Measurements from ENCODE around the gene TUFT1. TPM values are rescaled to one million over a fixed set of nuclear protein-coding genes. Genes with fewer than 3 reads are reported as not detected.

Gene TUFT1
- total RNA-seq, 2 experiments from 2014 or later, result 0.06 to 0.13 TPM

DNA sequence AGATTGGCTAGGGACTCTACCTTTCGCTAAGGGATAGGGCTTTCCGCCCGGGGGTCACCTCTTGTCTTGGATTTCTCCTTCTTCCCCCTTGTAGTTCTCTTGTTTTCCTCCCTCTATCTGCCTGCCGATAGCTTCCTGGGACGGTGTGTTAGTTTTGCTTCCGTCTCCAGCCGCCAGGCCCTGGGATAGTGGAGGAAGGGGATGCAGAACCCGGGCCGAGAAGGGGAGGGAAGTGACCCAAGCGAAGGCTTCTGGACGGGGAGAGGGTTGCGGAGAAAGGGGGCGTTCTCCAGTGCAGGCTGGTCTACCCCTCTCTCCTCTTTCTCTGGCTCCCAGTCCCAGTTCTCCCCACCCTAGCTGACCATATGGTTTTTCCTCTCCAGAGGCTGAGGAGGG is 871 bp downstream of the TUFT1 start:
- Histone ChIP-seq H2AFZ (ENCODE audit: low read length) (no peak overlapping the region), H3K4me3 (ENCODE audit: low read depth, low read length, poor library complexity, severe bottlenecking) (no peak overlapping the region), H3K36me3 (ENCODE audit: insufficient read depth, low read length) (no peaks in the 10 kb centered on the region), H3K27ac (ENCODE audit: low read depth, low read length, poor library complexity, severe bottlenecking) (no peak overlapping the region), H3K79me2 (ENCODE audit: insufficient read depth, low read depth, low read length) (no peaks in the 10 kb centered on the region), H3K9me3 (ENCODE audit: low read length) (no peaks in the 10 kb centered on the region), H3K9me2 (ENCODE audit: insufficient read depth, low read length) (no peaks in the 10 kb centered on the region), H3K4me1 (ENCODE audit: insufficient read depth, low read length, poor library complexity, severe bottlenecking) (no peaks in the 10 kb centered on the region), H4K20me1 (ENCODE audit: insufficient read depth, low read length) (no peaks in the 10 kb centered on the region), H3K4me2 (ENCODE audit: low read length) (peak overlapping the region; percentile 14; the same call in 1 of the 2 replicates)
- POLR2A ChIA-PET, result interaction anchor here (0.8 kb wide), 1 partner anchor 36 kb away, joined by 3 read pairs; no protein-coding TSS in a partner anchor
- intact Hi-C loops (cut with micrococcal nuclease; ENCODE audit: unreplicated experiment), result no loop called here
- TF ChIP-seq EZH2phosphoT487 (IDR thresholded peaks at IDR 0.05; ENCODE audit: borderline replicate concordance, low read depth, low read length) (no peak), CTCF (conservative IDR thresholded peaks at IDR 0.05; ENCODE audit: low read length) (no peak)
- DNase-seq (ENCODE audit: low spot score), result no peak
- CTCF ChIA-PET (ENCODE audit: unreplicated experiment), result no interaction called here
- BruUV-seq (replicated peaks), result no TSS peak

- BruUV-seq (replicated peaks), result no TSS peak
- ChIA-PET POLR2A (interaction anchor here (0.6 to 0.8 kb wide), 2 partner anchors 11 to 37 kb away, joined by 3 read pairs; no protein-coding TSS in a partner anchor), CTCF (ENCODE audit: unreplicated experiment) (no interaction called here)
- TF ChIP-seq CTCF (conservative IDR thresholded peaks at IDR 0.05; ENCODE audit: low read length) (no peak), EZH2phosphoT487 (IDR thresholded peaks at IDR 0.05; ENCODE audit: borderline replicate concordance, low read depth, low read length) (no peak)
- H3K9me2 ChIP-seq (ENCODE audit: insufficient read depth, low read length), result no peaks in the 10 kb centered on the region
- H2AFZ ChIP-seq (ENCODE audit: low read length), result no peak overlapping the region
- H4K20me1 ChIP-seq (ENCODE audit: insufficient read depth, low read length), result no peaks in the 10 kb centered on the region
- no peak overlapping the region for H3K4me3 ChIP-seq (ENCODE audit: low read depth, low read length, poor library complexity, severe bottlenecking)
- no peaks in the 10 kb centered on the region for H3K4me1 ChIP-seq (ENCODE audit: insufficient read depth, low read length, poor library complexity, severe bottlenecking)
- H3K9me3 ChIP-seq (ENCODE audit: low read length), result no peaks in the 10 kb centered on the region
- DNase-seq (ENCODE audit: low spot score), result no peak
- no peak overlapping the region for H3K4me2 ChIP-seq (ENCODE audit: low read length)
- H3K79me2 ChIP-seq (ENCODE audit: insufficient read depth, low read depth, low read length), result no peaks in the 10 kb centered on the region
- no peaks in the 10 kb centered on the region for H3K36me3 ChIP-seq (ENCODE audit: insufficient read depth, low read length)
- intact Hi-C loops (cut with micrococcal nuclease; ENCODE audit: unreplicated experiment), result no loop called here
- H3K27ac ChIP-seq (ENCODE audit: low read depth, low read length, poor library complexity, severe bottlenecking), result no peak overlapping the region
These were observed 1.6 kb downstream of the TUFT1 start for GRCh38 chr1:151541752-151542151.

GRCh38 chr1:151542710-151543129 is 2.6 kb downstream of the TUFT1 start:
- ChIA-PET CTCF (ENCODE audit: unreplicated experiment) (no interaction called here), POLR2A (interaction anchor here (0.6 kb wide), 1 partner anchor 10 kb away, joined by 3 read pairs; no protein-coding TSS in a partner anchor)
- intact Hi-C loops (cut with micrococcal nuclease; ENCODE audit: unreplicated experiment), result no loop called here
- H3K9me2 ChIP-seq (ENCODE audit: insufficient read depth, low read length), result no peaks in the 10 kb centered on the region
- H2AFZ ChIP-seq (ENCODE audit: low read length), result no peak overlapping the region
- no peak overlapping the region for H3K27ac ChIP-seq (ENCODE audit: low read depth, low read length, poor library complexity, severe bottlenecking)
- no peaks in the 10 kb centered on the region for H3K4me1 ChIP-seq (ENCODE audit: insufficient read depth, low read length, poor library complexity, severe bottlenecking)
- H3K4me2 ChIP-seq (ENCODE audit: low read length), result no peak overlapping the region
- no peaks in the 10 kb centered on the region for H3K36me3 ChIP-seq (ENCODE audit: insufficient read depth, low read length)
- no TSS peak for BruUV-seq (replicated peaks)
- no peak for TF ChIP-seq CTCF (conservative IDR thresholded peaks at IDR 0.05; ENCODE audit: low read length)
- no peak for TF ChIP-seq EZH2phosphoT487 (IDR thresholded peaks at IDR 0.05; ENCODE audit: borderline replicate concordance, low read depth, low read length)
- DNase-seq (ENCODE audit: low spot score), result no peak
- no peaks in the 10 kb centered on the region for H3K79me2 ChIP-seq (ENCODE audit: insufficient read depth, low read depth, low read length)
- H3K4me3 ChIP-seq (ENCODE audit: low read depth, low read length, poor library complexity, severe bottlenecking), result no peak overlapping the region
- no peaks in the 10 kb centered on the region for H4K20me1 ChIP-seq (ENCODE audit: insufficient read depth, low read length)
- no peaks in the 10 kb centered on the region for H3K9me3 ChIP-seq (ENCODE audit: low read length)
